Testis (tissue), 3 donors: ENCODE measurements around the gene TPRG1. TPM values are rescaled to one million over a fixed set of nuclear protein-coding genes. Genes with fewer than 3 reads are reported as not detected.

Experiments used
- DNase-seq: peaks from one replicate; pipeline ENCODE4 v3.0.0-alpha.2; 2019
- H3K27ac ChIP-seq, 2 donors: fragments of 200-600 bp; sonication (generic); one replicate each; pipeline ENCODE4 v1.5.1; 2019
- H3K27me3 ChIP-seq: fragments of 200-600 bp; sonication (generic); one replicate; pipeline ENCODE4 v1.5.1; 2019
- H3K36me3 ChIP-seq: fragments of 200-600 bp; sonication (generic); one replicate; pipeline ENCODE4 v1.5.1; 2017; ENCODE audit warnings: low read depth; ENCODE audit errors: missing control alignments
- H3K4me1 ChIP-seq: fragments of 200-600 bp; sonication (generic); one replicate; pipeline ENCODE4 v1.5.1; 2019
- H3K4me3 ChIP-seq, 2 donors: fragments of 200-600 bp; sonication (generic); one replicate each; pipeline ENCODE4 v1.5.1; 2017 to 2019
- H3K9me3 ChIP-seq: fragments of 200-600 bp; sonication (generic); one replicate; pipeline ENCODE4 v1.5.1; 2017
- CTCF ChIP-seq, 3 experiments: fragments of 450-650 bp in 2 of 3; fragments of 200-600 bp in 1 of 3; sonication (generic) in 1 of 3; IDR thresholded peaks; one replicate each; pipeline ENCODE4 v1.5.1; 2016 to 2019; ENCODE audit warnings: antibody characterized with exemption in 3 of 3, mild to moderate bottlenecking in 2 of 3, moderate library complexity in 1 of 3
- POLR2A ChIP-seq: fragments of 450-650 bp; IDR thresholded peaks from one replicate; pipeline ENCODE4 v1.6.1; 2017; ENCODE audit warnings: antibody characterized with exemption, mild to moderate bottlenecking, moderate library complexity
- WGBS, 2 donors: methylation state at CpG; one replicate each; pipeline ENCODE4 v1.1.5; 2018; 5-methylcytosine and 5-hydroxymethylcytosine counted together
- intact Hi-C: fragments of 100-400 bp; cut with DNase I; formaldehyde crosslinking; loops from one replicate; pipeline ENCODE4 v1.15.1; 2023; ENCODE audit warnings: low total_unique reads
- polyA plus RNA-seq: library from polyadenylated mRNA; stranded (reverse); fragments of 350-450 nt; fragmentation: Illumina TruSeq; extraction: RNeasy Lipid Tissue Mini Kit (QIAGEN cat#74804); gene quantifications from one replicate; pipeline ENCODE4 v1.2.3, GENCODE V29; 2014; ENCODE audit warnings: low read depth, low replicate concordance; ENCODE audit not compliant: insufficient read depth
- total RNA-seq, 2 donors: library from RNA; depleted of rRNA; stranded (reverse); fragments of >200 nt; gene quantifications; one replicate each; pipeline ENCODE4 v1.2.3, GENCODE V29; 2016

TPRG1 gene
- total and polyA plus RNA-seq, 3 donors from 2014 or later, result 15.5 to 25.2 (median 15.9) TPM

GRCh38 chr3:189210251-189210770 lies 38.5 kb downstream of the TPRG1 start:
- Histone ChIP-seq H3K4me3 (no peak overlapping the region), H3K27me3 (no peaks in the 10 kb centered on the region), H3K4me1 (no peaks in the 10 kb centered on the region), H3K27ac (no peak overlapping the region), H3K36me3 (no peaks in the 10 kb centered on the region), H3K9me3 (no peaks in the 10 kb centered on the region)
- TF ChIP-seq CTCF (IDR thresholded peaks at IDR 0.05), result no peak
- TF ChIP-seq POLR2A, result no peak
- DNase-seq, result no peak
- intact Hi-C loops, result no loop called here
- WGBS, 2 donors, result 72 to 83% methylated on average over 4 of the region's 4 CpGs

- Histone ChIP-seq H3K9me3 (no peaks in the 10 kb centered on the region), H3K36me3 (no peaks in the 10 kb centered on the region), H3K4me3 (no peak overlapping the region), H3K27me3 (no peaks in the 10 kb centered on the region), H3K4me1 (no peaks in the 10 kb centered on the region), H3K27ac (no peak overlapping the region)
- 91 to 94% methylated on average over 2 of the region's 2 CpGs for WGBS, 2 donors
- TF ChIP-seq CTCF (IDR thresholded peaks at IDR 0.05) (no peak), POLR2A (no peak)
- intact Hi-C loops, result no loop called here
- DNase-seq, result no peak
Measured at GRCh38 chr3:189212681-189213080, 40.9 kb downstream of the TPRG1 start.

GRCh38 chr3:189214651-189215050 lies 42.9 kb downstream of the TPRG1 start:
- Histone ChIP-seq H3K36me3 (no peaks in the 10 kb centered on the region), H3K27me3 (no peaks in the 10 kb centered on the region), H3K4me3 (no peak overlapping the region), H3K4me1 (no peaks in the 10 kb centered on the region), H3K9me3 (no peaks in the 10 kb centered on the region), H3K27ac (no peak overlapping the region)
- no peak for TF ChIP-seq CTCF (IDR thresholded peaks at IDR 0.05)
- no peak for TF ChIP-seq POLR2A
- intact Hi-C loops, result no loop called here
- no peak for DNase-seq
- 93 to 96% methylated on average over 1 of the region's 1 CpG for WGBS, 2 donors

- H3K4me3 ChIP-seq, result no peak overlapping the region
- H3K4me1 ChIP-seq, result no peaks in the 10 kb centered on the region
- DNase-seq, result no peak
- TF ChIP-seq POLR2A (no peak), CTCF (IDR thresholded peaks at IDR 0.05) (no peak)
- H3K27ac ChIP-seq, result no peak overlapping the region
- H3K36me3 ChIP-seq, result no peaks in the 10 kb centered on the region
- 73 to 82% methylated on average over 3 of the region's 3 CpGs for WGBS, 2 donors
- no peaks in the 10 kb centered on the region for H3K9me3 ChIP-seq
- intact Hi-C loops, result no loop called here
- H3K27me3 ChIP-seq, result no peaks in the 10 kb centered on the region
Measured at GRCh38 chr3:189222927-189223636, 51.3 kb downstream of the TPRG1 start.

GRCh38 chr3:189225431-189225830 lies 53.7 kb downstream of the TPRG1 start:
- intact Hi-C loops, result no loop called here
- no peaks in the 10 kb centered on the region for H3K27me3 ChIP-seq
- 53 to 71% methylated on average over 3 of the region's 3 CpGs for WGBS, 2 donors

More at GRCh38 chr3:189225431-189225830, 53.7 kb downstream of the TPRG1 start:
- Histone ChIP-seq H3K27ac (peak overlapping the region; percentile 76 to 89), H3K9me3 (no peaks in the 10 kb centered on the region), H3K4me1 (no peaks in the 10 kb centered on the region), H3K4me3 (no peak overlapping the region), H3K36me3 (no peaks in the 10 kb centered on the region)
- TF ChIP-seq POLR2A, result no peak
- no peak for TF ChIP-seq CTCF (IDR thresholded peaks at IDR 0.05)
- no peak for DNase-seq
